ENCODE measurements around the gene HERC6. TPM values are rescaled to one million over a fixed set of nuclear protein-coding genes. Genes with fewer than 3 reads are reported as not detected.

The HERC6 gene
- total and polyA plus RNA-seq, 2 donors = 4.6 to 10.0 TPM

DNA sequence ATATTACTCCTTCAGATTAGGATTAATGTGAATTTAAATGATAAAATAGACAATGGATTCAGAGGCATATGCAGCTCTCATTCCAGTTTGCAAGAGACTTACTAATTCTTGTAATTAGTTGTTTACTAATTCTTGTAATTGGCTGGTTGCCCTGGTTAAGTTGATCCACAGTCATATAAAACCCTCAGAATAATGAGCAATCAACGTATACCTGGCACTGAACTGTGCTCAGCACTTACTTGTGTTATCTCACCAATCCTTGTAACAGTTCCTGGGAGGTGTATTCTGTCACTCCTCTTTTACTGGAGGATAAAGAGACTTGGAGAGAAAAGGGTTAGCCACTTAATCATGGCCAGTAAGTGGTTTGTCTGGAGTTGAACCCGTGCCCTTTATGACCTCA is 88.7 kb downstream of the HERC6 start:
- no peaks in the 10 kb centered on the region for H3K36me3 ChIP-seq (ENCODE audit: insufficient read depth)
- no peak overlapping the region for H3K4me3 ChIP-seq (ENCODE audit: low read depth, low read length)
- no peak overlapping the region for H3K27ac ChIP-seq (ENCODE audit: low read depth)
- no peak for DNase-seq (ENCODE audit: extremely low spot score)
- H3K4me1 ChIP-seq (ENCODE audit: insufficient read depth) = no peaks in the 10 kb centered on the region
- 64% methylated on average over 2 of the region's 2 CpGs for WGBS

DNA sequence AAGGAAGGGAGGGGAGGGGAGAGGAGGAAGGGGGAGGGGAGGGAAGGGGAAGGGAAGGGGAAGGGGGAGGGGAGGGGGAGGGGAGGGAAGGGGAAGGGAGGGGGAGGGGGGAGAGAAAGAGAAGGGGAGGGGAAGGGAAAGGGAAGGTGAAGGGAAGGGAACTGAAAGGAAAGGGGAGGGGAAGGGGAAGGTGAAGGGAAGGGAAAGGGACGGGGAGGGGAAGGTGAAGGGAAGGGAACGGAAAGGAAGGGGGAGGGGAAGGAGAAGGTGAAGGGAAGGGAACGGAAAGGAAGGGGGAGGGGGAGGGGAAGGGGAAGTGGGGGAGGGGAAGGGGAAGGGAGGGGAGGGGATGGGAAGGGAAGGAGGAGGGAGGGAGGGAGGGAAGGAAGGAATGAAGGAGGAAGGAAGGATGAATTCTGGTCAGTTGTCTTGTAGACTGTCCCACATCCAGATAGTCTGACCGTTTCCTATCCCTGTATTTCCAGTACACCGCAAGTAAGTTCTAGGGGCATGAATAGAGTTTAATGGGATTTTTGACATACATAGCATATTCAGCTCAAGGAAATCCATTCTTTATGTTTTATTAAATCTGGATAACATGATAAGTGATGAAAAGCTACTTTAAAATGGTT is 98.7 kb downstream of the HERC6 start:
- WGBS = 83% methylated on average over 5 of the region's 5 CpGs
- peaks cover 2% of the 10 kb centered on the region for H3K36me3 ChIP-seq (ENCODE audit: insufficient read depth)
- H3K27ac ChIP-seq (ENCODE audit: low read depth) = no peak overlapping the region
- DNase-seq (ENCODE audit: extremely low spot score) = no peak
- H3K4me3 ChIP-seq (ENCODE audit: low read depth, low read length) = no peak overlapping the region
- no peaks in the 10 kb centered on the region for H3K4me1 ChIP-seq (ENCODE audit: insufficient read depth)

DNA sequence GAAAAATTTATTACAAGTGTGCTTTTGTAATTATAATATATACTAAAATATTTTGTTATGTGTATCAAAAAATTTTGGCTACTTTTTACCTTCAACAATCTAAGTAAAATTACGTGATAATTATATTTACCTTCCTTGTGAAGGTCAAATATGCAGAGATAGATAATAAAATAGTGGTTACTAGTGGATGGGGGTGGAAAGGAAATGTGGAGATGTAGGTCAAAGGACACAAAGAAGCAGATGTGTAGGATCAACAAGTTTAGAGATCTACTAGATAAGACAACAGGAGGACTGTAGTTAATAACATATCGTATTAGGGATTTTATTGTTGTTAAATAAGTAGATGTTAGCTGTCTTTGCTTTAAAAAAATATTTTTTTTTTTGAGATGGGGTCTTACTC is 99.6 kb downstream of the HERC6 start:
- Histone ChIP-seq H3K27ac (ENCODE audit: low read depth) (no peak overlapping the region), H3K4me1 (ENCODE audit: insufficient read depth) (no peaks in the 10 kb centered on the region), H3K4me3 (ENCODE audit: low read depth, low read length) (no peak overlapping the region), H3K36me3 (ENCODE audit: insufficient read depth) (peaks cover 2% of the 10 kb centered on the region)
- DNase-seq (ENCODE audit: extremely low spot score) = no peak
- 83% methylated on average over 2 of the region's 2 CpGs for WGBS

DNA sequence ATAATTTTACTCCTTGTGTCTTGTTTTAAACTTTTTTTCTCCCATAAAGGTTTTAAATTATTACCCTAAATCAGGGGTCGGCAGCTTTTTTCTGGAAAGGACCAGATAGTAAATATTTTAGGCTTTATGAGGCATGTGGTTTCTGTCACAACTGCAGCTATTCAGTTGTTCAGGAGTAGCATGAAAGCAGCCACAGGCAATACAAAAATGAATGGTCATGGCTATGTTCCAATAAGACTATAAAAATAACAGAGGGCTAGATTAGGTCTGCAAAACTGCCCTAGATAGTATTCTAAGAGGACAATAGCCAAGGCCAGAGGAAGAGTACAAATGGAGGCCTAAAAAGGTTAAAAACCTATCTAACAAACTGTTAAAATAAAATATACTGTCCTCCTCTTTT is 102.9 kb downstream of the HERC6 start:
- DNase-seq (ENCODE audit: extremely low spot score) = no peak
- H3K27ac ChIP-seq (ENCODE audit: low read depth) = no peak overlapping the region
- peaks cover 2% of the 10 kb centered on the region for H3K36me3 ChIP-seq (ENCODE audit: insufficient read depth)

DNA sequence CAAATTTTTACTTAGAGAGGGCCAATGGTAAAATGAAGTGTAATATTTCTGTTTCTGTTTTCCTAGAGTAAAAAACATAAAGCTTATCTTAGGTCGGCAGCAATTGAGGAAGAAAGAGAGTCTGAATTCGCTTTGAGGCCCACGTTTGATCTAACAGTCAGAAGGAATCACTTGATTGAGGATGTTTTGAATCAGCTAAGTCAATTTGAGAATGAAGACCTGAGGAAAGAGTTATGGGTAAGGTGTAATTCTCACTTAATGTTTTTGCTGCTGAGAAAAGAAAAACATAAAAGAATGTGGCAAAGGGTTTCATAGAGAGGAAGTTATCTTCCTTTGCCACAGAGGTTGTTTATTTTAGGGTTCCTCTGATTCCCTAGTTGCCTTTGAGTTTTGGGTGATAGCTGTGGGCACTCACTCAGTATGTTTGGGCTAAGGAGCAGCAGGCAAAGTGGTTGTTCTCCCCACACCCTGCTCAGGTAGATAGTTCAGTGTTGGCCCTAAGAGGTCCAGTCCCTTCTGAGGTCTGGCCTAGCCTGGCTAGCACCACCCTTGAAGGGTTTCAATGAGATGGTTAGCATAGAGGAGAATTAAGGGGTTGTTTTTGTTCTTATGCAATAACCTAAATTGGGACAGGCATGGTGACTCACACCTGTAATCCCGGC is 110.6 kb downstream of the HERC6 start:
- no peak overlapping the region for H3K4me3 ChIP-seq (ENCODE audit: low read depth, low read length)
- H3K4me1 ChIP-seq (ENCODE audit: insufficient read depth) = no peaks in the 10 kb centered on the region
- DNase-seq (ENCODE audit: extremely low spot score) = no peak
- WGBS = 71% methylated on average over 4 of the region's 4 CpGs
- H3K27ac ChIP-seq (ENCODE audit: low read depth) = no peak overlapping the region
- peaks cover 1% of the 10 kb centered on the region for H3K36me3 ChIP-seq (ENCODE audit: insufficient read depth)

More for the DNA sequence above, 102.9 kb downstream of the HERC6 start:
- WGBS = 22% methylated on average over 1 of the region's 1 CpG
- Histone ChIP-seq H3K4me3 (ENCODE audit: low read depth, low read length) (no peak overlapping the region), H3K4me1 (ENCODE audit: insufficient read depth) (no peaks in the 10 kb centered on the region)

Small RNA genes lying within 50 kb of the gene (small RNA-seq; reads per million reads assigned to genes)
- not detected for gene RF00019

Other genes starting within 250 kb of the HERC6 start
- gene ABCG2, start 220.2 kb upstream of the HERC6 start, total RNA-seq = 22.9 TPM
- gene ABCG2, start 220.2 kb upstream of the HERC6 start, polyA plus RNA-seq = 3.7 TPM
- 56.4 TPM for gene PPM1K, start 94.3 kb upstream of the HERC6 start, total RNA-seq
- 7.1 TPM for gene PPM1K, start 94.3 kb upstream of the HERC6 start, polyA plus RNA-seq
- 9.1 TPM for gene HERC5, start 78.3 kb downstream of the HERC6 start, total RNA-seq
- 6.5 TPM for gene HERC5, start 78.3 kb downstream of the HERC6 start, polyA plus RNA-seq
- 74.6 TPM for gene PYURF, start 144.9 kb downstream of the HERC6 start, total RNA-seq
- gene PYURF, start 144.9 kb downstream of the HERC6 start, polyA plus RNA-seq = 137 TPM
- 30.8 TPM for gene HERC3, start 213.6 kb downstream of the HERC6 start, total RNA-seq
- 18.1 TPM for gene HERC3, start 213.6 kb downstream of the HERC6 start, polyA plus RNA-seq